DMS53 (cell line): ENCODE data around the gene ANKRD13D.

ENCODE experiments used
- DNase-seq: peaks from one replicate; lab custom pipeline; 2025; lab: John Stamatoyannopoulos, UW

ANKRD13D gene

DNA sequence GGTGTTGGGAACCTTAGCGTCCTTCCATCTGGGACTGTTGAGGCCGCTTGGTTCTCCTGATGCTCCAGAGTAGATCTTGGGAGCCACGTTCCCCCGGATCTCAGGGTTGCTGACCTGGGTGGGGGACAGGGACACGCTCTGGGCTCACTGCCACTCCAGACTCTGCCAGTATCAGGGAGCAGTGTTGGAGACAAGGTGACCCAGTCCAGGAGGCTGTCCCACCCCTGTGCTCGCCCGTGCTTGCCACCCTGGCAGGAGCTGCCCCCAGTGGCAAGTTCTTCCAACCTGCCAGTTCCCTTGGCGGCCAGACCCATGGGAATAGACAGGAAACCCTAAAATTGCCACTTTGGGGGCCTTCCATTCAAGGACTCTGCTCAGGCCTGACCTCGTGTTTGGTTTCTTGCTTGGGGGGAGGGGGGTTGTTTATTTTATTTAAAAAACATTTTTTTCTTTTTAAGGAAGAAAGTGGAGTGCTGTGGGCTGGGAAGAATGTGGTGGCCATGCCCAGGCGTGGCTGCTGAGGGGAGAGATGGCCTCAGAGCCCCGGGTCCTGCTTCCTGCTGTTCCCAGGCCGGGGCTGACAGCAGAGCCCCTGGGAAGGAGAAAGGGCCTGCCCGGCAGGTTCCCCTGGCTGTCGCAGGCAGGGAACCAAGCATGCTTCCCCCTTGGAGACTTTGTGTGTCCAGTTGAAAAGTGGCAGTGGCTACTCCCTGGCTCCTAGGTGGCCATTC lies 15.7 kb upstream of the ANKRD13D start:
- no peak for DNase-seq

DNA sequence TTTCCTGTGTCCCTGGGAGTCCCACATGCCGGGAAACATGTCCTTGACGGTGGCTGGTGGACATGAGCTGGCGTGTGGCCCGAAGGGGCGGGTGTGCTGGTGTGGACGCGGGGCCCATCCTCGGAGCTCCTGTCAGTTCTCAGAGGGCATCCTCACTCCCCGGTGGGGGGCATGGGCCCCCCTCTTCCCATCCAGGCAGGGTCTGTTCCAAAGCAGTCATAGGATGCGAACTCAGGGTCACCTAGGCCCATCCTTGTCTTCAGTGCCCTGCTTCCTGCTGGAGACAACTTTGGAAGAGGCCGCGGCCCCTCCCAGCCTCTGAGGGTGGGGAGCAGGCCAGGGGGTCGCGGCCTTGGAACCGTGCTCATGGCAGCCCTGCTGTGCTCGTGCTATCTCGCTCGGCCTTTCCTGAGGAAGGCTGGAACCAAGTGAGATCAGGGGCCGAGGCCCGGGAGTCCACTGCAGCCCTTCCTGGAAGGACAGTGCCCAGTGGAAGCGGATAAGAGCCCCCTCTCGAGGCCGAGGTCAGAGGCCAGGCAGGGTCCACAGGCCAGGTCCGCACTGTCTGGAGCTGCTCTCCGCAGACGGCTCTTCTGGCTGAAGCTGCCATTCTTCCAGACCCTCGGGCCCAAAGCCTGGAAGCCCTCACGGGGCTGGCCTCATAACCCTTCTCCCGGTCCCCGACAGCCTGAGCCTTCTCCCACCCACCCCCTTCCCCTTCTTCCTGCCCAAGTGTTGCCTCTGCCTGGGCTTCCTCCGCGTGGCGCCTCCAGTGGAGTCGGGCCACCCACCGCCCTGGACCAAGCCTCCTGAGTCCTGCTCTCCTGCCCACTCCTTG lies 14.1 kb upstream of the ANKRD13D start:
- DNase-seq: no peak

DNA sequence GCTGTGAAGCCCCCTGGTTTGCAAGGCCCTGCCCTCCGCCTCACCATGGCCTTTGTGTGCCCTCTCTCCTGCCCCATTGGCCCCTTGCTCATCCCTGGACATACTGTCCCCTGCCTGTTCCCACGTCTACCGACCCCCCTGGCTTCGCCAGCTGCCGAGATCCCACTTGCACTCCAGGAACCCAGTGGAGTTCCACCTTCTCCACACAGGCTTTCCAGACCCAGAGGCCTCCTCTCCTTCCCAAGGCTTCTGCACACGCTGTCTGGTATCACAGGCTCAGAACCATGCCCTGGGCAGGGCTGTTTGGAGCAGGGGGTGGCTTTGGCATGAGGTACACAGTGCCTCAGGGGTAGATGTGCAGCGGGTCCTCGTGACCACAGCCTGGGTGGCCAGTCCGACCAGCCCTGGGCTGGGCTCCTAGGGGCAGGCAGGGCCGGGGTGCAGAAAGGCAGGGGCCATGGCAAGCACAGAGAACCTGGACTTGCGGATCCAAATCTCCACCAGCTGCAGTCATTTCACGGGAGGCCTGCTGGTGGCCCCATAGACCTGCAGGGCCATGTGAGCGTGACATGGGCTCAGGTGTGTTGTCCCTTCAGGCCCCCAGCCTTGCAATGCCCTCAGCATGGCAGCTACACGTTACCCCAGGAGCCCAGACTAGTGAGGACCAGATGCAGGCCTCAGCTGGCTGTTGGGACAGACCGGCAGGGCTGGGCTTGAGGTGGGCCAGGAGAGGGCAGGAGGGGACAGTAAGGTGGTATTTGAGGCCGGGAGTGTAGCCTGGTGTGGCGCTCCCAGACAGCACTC lies 13.3 kb upstream of the ANKRD13D start:
- DNase-seq: no peak

DNA sequence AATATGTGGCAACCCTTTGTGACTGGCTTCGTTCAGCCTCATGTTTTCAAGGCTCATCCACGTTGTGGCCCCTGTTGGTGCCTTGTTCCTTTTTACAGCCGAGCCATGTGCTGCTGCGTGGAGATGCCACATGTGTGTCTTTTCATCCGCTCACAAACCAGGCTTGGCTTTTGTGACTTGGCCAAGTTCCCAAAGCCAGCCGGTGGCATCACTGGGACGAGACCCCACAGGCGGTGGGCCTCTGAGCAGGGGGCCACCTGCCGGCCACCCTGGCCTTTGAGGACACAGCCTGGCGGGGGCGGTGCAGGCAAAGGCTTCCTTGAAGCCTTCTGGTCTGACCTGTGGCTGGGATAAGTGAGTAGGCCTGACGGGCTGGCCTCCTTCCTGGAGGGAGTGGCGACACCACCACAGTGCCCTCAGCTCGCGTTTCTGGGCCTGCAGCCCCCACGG lies 12.3 kb upstream of the ANKRD13D start:
- no peak for DNase-seq

DNA sequence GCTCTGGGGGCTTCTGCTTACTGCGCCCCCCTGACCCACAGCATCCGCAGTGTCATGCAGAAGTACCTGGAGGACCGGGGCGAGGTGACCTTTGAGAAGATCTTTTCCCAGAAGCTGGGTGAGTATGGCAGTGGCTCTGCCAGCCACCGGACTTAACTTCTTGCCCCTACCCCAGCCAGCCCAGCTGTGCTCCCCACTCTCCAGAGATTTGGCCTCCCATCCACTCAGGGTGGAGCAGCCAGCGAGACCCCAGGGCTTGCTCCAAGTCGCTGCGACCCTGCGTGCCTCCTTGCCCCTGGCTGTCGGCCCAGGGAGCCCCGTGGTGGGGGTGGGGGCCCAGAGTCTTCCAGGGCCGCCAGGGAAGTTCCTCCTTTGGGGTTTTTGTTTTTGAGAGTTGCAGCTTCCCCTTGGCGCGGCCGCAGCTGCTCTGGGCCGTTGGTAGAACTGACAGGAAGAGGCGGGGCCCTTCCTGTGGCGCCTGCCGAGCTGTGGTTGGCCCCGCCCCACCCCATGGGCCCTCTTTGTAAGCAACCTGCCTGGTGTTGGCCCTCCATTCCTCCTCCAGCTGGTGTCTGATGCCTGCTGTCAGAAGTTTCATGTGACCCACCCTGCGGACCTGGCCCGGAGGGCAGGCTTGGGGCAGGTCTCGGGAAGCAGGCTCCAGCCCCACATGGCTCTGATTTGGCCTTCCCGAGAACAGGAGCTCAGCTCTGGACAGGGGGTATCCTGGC lies 11.7 kb upstream of the ANKRD13D start:
- peak; percentile 37 for DNase-seq

DNA sequence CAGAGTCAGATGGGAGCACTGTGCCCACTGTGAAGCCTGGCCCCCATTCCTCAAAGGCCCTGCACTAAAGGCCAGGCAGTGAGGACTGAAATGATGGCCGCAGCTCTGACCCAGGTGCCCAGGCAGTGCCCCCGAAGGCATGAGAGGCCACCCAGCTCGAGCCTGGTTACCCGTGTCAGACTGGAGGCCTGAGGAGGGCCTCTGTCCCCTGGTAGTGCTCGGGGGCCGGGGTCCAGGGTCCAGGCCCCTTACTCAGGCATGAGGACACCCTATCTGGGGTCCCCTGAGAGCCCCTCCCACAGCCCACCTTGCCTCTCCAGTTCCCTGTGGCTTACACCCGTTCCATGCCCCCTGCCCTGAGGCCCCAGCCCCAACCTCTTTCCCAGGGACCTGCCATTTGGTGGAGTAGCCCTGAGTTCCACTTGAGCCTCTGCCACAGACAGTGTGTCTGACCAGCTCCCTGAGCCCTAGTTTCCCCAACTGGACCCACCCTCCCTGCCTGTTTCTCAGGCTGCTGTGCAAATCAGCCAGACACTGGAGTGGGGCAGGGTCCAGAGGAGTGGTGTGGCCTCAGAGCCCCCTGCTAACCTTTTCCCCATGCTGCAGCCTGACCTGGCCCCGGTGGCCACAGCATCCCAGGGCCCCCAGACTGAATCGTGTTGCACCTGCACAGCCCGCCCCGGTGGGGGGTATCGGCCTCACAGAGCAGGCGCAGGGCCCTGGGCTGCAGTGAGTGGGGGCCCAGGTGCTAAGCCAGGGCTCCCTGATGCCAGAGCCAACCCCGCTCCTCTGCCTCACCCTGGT lies 10.8 kb upstream of the ANKRD13D start:
- DNase-seq: no peak

DNA sequence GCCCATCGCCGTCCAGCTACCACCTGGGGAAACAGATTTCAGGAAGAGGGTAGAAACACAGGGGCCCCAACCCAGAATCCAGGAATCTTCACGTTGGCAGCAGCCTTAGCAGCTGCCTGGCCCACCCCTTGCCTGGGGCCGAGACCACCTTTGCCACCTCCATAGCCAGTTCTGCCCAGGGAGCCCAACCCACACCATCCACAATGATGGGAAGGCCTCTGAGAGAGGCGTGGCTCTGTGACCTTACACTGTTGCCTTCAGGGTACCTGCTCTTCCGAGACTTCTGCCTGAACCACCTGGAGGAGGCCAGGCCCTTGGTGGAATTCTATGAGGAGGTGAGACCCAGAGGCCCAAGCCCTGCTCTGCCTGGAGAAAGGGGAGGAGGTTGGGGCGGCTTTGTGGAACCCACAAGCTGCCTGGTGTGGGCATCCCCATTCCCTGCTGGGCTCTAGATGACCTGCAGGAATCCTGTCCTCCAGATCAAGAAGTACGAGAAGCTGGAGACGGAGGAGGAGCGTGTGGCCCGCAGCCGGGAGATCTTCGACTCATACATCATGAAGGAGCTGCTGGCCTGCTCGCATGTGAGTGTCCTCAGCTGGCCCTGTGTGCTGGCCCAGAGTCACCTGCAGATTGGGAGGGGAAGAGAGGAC lies 10.0 kb upstream of the ANKRD13D start:
- no peak for DNase-seq

DNA sequence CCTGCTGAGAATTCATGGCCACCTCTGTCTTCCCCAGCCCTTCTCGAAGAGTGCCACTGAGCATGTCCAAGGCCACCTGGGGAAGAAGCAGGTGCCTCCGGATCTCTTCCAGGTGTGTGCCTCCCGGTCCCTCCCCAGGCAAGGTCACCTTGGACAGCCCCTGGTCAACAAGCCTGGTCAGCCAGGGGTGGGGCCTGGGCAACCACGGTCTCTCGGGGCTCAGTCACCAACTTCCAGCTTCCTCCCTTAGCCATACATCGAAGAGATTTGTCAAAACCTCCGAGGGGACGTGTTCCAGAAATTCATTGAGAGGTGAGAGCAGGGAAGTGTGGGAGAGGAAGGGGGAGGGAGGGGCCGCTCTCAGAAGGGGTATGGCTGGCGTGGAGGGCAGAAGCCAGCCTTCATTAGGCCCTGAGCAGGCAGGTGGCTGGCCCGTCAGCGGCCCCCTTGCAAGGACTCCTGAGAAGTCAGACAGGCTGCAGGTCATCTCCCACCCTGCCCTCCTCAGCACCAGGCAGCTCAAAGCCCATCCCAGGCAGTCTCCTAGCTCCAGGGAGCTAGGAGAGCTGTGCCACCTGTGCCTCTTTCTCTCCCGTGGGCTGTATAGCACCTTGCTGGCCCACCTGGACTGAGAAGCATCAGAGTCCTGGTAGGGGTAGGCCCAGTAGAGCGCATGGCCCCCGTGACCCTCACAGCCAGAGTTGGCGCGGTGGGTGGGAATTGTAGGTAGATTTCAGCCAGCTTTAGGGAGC lies 9.3 kb upstream of the ANKRD13D start:
- DNase-seq: no peak

DNA sequence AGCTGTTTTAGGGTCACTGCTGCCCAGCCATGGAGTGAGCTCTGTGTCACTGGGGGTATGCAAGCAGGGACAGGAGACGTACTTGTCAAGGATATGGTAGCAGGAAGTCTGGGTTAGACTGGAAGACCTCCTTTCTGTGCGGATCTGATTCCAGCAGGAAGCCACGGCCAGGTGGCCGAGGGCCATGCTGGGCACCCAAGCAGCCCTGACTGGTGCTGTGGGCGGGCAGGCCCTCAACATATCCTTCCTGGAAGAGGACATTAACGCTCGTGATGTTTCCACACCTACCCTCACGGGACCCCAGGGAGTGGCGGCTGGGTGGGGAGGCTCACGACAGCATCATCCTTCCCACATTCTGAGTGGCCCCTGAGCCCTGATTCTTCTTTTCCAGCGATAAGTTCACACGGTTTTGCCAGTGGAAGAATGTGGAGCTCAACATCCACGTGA lies 8.7 kb upstream of the ANKRD13D start:
- DNase-seq: no peak

DNA sequence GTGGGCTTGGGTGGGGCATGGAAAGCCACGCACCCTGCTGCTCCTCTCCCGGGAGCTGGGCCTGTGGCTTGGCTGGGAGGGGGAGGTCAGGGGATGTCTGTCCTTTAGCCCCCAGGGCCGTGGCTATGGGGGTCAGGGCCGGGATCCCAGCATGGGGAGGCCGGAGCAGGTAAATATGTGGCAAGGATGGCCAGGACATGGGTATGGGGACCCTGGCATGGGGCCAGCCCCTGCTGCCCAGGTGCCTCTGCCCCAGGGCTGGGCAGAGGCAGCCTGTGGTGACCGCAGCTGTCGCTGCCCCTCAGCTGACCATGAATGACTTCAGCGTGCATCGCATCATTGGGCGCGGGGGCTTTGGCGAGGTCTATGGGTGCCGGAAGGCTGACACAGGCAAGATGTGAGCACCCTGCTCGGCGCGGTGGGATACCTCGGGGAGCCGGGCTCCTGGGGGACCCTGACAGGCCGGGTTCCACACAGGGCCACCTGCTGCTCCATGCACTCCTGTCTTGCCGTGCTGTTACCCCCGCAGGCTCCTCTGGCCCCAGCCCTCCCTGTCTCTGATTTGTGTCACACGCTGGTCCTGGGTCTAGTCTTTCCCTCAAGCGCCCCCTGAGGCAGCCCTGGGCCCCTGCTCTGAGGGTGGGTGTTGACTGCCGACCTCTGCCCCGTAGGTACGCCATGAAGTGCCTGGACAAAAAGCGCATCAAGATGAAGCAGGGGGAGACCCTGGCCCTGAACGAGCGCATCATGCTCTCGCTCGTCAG lies 8.1 kb upstream of the ANKRD13D start:
- no peak for DNase-seq

DNA sequence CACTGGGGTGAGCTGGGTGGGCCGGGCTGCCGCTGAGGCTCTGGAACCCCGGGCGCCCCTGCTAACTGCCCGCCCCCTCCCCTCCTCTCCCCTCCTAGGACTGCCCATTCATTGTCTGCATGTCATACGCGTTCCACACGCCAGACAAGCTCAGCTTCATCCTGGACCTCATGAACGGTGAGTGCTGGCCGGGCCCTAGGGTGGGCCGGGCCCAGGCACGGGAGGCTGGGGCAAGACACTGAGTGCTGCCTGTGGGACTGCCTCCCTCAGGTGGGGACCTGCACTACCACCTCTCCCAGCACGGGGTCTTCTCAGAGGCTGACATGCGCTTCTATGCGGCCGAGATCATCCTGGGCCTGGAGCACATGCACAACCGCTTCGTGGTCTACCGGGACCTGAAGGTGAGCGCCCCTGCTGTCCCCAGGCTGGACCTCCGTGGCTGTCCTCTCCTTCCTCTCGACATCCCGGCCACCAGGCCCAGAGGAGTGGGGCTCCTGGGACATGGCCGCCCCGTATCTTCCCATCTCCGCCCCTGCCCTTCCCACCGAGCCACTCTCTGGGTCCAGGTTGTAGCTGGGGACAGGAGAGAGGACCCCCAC lies 7.5 kb upstream of the ANKRD13D start:
- no peak for DNase-seq

DNA sequence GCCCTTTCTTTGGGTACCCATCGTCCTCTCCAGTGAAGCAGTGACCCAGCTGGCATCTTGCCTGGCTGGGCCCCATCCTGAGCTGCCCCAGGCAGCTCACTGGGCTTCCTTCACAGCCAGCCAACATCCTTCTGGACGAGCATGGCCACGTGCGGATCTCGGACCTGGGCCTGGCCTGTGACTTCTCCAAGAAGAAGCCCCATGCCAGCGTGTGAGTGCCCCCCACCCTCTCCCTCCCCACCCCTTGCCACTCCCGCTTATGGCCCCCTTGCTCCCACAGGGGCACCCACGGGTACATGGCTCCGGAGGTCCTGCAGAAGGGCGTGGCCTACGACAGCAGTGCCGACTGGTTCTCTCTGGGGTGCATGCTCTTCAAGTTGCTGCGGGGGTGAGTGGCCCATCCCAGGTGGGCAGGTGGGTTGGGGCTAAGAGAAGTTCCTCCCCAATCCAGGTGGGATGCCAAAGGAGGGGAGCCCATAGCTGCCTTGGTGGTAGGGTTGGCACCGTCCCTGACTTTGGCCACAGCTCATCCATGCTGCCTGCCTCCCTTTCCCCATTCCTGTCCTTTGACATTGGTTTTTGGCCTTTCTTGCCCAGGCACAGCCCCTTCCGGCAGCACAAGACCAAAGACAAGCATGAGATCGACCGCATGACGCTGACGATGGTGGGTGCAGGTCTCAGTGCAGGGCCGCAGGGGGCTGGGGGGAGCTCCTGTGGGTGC lies 6.8 kb upstream of the ANKRD13D start:
- no peak for DNase-seq

DNA sequence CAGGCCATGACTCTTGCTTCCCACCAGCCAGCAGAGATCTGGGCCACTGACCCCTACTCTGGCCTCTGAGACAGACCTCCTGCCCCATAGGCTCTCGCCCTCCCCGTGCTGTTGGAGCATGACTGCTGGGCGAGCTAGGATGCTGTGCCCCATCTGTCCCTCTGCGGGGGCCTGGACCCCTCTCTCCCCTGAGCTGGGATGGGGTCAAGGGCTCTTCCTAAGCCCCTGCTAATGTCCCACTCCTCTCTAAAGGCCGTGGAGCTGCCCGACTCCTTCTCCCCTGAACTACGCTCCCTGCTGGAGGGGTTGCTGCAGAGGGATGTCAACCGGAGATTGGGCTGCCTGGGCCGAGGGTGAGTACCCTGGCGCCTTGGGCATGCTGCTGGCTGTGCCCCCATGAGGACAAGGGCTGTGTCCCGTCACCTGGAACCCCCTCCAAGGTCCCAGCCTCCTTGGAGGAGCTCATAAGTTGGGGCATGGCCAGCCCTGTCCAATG lies 6.2 kb upstream of the ANKRD13D start:
- DNase-seq: no peak

DNA sequence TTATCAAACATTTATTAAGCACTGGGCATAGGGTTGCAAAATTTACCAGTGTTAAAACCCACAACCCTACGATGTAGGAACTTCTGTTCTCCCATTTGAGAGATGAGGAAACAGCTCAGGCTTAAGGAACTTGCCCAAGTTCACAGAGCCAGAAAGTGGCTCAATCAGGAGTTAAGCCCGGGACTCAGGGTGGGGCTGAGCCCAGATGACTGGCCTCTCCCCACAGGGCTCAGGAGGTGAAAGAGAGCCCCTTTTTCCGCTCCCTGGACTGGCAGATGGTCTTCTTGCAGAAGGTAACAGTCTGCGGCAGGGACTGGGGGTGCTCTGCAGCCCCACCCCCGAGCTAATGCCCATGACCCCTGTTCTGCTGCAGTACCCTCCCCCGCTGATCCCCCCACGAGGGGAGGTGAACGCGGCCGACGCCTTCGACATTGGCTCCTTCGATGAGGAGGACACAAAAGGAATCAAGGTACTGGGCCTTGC lies 5.6 kb upstream of the ANKRD13D start:
- DNase-seq: no peak

DNA sequence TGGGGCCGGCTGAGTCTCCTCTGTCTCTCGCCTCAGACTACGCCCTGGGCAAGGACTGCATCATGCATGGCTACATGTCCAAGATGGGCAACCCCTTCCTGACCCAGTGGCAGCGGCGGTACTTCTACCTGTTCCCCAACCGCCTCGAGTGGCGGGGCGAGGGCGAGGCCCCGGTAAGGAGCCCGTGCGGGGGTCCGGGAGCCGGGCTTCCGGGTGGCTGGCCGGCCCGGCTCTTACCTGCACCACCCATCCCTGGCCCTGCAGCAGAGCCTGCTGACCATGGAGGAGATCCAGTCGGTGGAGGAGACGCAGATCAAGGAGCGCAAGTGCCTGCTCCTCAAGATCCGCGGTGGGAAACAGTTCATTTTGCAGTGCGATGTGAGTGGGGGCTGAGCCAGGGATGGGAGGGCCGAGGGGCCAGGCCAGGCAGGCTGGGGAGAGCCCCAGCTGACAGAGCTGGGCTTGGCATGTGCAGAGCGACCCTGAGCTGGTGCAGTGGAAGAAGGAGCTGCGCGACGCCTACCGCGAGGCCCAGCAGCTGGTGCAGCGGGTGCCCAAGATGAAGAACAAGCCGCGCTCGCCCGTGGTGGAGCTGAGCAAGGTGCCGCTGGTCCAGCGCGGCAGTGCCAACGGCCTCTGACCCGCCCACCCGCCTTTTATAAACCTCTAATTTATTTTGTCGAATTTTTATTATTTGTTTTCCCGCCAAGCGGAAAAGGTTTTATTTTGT lies 4.1 kb upstream of the ANKRD13D start:
- no peak for DNase-seq

DNA sequence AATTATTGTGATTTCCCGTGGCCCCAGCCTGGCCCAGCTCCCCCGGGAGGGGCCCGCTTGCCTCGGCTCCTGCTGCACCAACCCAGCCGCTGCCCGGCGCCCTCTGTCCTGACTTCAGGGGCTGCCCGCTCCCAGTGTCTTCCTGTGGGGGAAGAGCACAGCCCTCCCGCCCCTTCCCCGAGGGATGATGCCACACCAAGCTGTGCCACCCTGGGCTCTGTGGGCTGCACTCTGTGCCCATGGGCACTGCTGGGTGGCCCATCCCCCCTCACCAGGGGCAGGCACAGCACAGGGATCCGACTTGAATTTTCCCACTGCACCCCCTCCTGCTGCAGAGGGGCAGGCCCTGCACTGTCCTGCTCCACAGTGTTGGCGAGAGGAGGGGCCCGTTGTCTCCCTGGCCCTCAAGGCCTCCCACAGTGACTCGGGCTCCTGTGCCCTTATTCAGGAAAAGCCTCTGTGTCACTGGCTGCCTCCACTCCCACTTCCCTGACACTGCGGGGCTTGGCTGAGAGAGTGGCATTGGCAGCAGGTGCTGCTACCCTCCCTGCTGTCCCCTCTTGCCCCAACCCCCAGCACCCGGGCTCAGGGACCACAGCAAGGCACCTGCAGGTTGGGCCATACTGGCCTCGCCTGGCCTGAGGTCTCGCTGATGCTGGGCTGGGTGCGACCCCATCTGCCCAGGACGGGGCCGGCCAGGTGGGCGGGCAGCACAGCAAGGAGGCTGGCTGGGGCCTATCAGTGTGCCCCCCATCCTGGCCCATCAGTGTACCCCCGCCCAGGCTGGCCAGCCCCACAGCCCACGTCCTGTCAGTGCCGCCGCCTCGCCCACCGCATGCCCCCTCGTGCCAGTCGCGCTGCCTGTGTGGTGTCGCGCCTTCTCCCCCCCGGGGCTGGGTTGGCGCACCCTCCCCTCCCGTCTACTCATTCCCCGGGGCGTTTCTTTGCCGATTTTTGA lies 3.3 kb upstream of the ANKRD13D start:
- no peak for DNase-seq
